GM12864 (cell line): ENCODE measurements around the gene PCDHA6.
"Not testable (repeated sequence)": the region's sequence is repeated elsewhere in the genome, so short reads cannot be mapped to it uniquely, and the experiment has no call there.

Experiments used
- DNase-seq: peaks from one replicate; pipeline ENCODE4 v3.0.0-alpha.2; 2011; ENCODE audit warnings: low read depth
- H3K4me3 ChIP-seq: 2 replicates; pipeline ENCODE4 v1.5.1; 2011; ENCODE audit warnings: mild to moderate bottlenecking, low read depth, low read length, control low read depth
- CTCF ChIP-seq: IDR thresholded peaks from 2 replicates; pipeline ENCODE4 v1.5.1; 2011; ENCODE audit warnings: low read depth, mild to moderate bottlenecking, moderate library complexity, low read length, control low read depth, inconsistent platforms; ENCODE audit errors: missing control alignments

PCDHA6 gene

DNA sequence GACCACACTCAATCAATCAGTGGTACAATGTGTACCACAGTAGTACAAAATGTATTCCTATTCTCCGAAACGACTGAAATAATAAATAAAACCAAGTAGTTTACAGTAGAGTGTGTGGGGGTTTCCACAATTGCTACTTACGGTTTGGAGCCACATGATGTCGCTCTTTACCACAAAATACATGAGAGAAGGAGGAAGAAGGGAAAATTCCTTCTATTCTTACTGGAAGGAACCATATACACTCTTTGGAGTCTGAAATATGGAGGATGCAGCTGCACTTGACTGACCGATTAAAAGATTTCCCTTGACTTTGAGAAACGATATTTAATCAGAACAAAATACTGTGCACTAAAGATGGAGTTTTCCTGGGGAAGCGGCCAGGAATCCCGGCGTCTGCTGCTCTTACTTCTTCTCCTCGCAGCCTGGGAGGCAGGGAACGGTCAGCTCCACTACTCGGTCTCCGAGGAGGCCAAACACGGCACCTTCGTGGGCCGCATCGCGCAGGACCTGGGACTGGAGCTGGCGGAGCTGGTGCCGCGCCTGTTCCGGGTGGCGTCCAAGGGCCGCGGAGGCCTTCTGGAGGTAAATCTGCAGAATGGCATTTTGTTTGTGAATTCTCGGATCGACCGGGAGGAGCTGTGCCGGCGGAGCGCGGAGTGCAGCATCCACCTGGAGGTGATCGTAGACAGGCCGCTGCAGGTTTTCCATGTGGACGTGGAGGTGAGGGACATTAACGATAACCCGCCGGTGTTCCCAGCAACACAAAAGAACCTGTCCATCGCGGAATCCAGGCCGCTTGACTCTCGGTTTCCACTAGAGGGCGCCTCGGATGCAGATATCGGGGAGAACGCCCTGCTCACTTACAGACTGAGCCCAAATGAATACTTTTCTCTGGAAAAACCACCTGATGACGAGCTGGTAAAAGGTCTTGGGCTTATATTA is 20.7 kb upstream of the PCDHA6 start, which contains the start of gene PCDHA4:
PCDHA4 (plus strand) TSS at position 235 of the 942 bp plus-strand sequence.
- H3K4me3 ChIP-seq, result no peak within 1 kb of the TSS
- no peak for DNase-seq
- peak; percentile 27 for TF ChIP-seq CTCF

- DNase-seq, H3K4me3 ChIP-seq: not testable (repeated sequence)
These were observed 19.4 kb upstream of the PCDHA6 start for GRCh38 chr5:140808241-140808888.

GRCh38 chr5:140808889-140809291 is 18.9 kb upstream of the PCDHA6 start:
- H3K4me3 ChIP-seq, result no peak overlapping the region
- TF ChIP-seq CTCF, result no peak
- DNase-seq, result no peak

DNA sequence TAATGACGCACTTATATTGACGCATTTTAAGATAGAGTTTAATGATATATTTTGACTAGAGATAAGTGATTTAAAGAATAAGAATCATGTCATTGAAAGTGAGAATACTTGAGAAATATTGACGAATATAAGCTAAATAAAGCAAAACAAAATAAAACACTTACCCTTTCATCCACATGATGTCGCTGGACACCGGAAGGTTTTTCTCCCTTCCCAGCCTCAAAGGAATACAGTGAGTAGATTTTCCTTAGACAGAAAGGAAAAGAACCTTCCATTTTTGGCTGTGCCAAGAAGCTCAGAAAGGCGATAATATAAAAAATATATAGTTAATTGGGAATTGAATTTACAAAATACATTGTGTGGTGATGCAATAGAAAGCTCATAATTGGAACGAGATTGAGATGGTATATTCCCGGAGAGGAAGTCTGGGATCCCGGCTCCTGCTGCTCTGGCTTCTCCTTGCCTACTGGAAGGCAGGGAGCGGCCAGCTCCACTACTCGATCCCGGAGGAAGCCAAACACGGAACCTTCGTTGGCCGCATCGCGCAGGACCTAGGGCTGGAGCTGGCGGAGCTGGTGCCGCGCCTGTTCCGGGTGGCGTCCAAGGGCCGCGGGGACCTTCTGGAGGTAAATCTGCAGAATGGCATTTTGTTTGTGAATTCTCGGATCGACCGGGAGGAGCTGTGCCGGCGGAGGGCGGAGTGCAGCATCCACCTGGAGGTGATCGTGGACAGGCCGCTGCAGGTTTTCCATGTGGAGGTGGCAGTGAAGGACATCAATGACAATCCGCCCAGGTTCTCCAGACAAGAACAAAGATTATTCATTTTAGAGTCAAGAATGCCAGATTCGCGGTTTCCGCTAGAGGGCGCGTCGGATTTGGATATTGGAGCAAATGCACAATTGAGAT is 6.1 kb upstream of the PCDHA6 start, which contains the start of gene PCDHA5:
PCDHA5 (plus strand) TSS at position 239 of the 906 bp plus-strand sequence.
- DNase-seq, result no peak
- no peak within 1 kb of the TSS for H3K4me3 ChIP-seq
- peak; percentile 56 for TF ChIP-seq CTCF

DNA sequence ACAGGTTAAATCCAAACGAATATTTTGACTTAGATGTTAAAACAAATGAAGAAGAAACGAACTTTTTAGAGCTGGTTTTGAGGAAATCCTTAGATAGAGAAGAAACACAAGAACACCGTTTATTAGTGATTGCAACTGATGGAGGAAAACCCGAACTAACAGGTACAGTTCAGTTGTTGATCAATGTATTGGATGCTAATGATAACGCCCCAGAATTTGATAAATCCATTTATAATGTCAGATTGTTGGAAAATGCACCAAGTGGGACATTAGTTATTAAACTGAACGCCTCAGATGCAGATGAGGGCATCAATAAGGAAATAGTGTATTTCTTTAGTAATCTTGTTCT is 5.5 kb upstream of the PCDHA6 start:
- H3K4me3 ChIP-seq, result no peak overlapping the region
- TF ChIP-seq CTCF, result no peak
- DNase-seq, result no peak

DNA sequence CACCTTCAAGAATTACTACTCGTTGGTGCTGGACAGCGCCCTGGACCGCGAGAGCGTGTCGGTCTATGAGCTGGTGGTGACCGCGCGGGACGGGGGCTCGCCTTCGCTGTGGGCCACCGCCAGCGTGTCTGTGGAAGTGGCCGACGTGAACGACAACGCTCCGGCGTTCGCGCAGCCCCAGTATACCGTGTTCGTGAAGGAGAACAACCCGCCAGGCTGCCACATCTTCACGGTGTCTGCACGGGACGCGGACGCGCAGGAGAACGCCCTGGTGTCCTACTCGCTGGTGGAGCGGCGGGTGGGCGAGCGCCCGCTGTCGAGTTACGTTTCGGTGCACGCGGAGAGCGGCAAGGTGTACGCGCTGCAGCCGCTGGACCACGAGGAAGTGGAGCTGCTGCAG is 4.8 kb upstream of the PCDHA6 start:
- DNase-seq, H3K4me3 ChIP-seq: not testable (repeated sequence)

- no peak for DNase-seq
- TF ChIP-seq CTCF, result no peak
- no peak overlapping the region for H3K4me3 ChIP-seq
These were observed 4.3 kb upstream of the PCDHA6 start for GRCh38 chr5:140823475-140823874.
